B cell (primary cell): ENCODE data around the gene THAP5. TPM values are rescaled to one million over a fixed set of nuclear protein-coding genes. Genes with fewer than 3 reads are reported as not detected.

Experiments used
- ATAC-seq: fragments of 200-7000 bp; cut with Tn5 transposase; one replicate; pipeline ENCODE4 v1.10.0; 2021; ENCODE audit warnings: low read depth, mild to moderate bottlenecking, moderate number of reproducible peaks, moderate library complexity
- CTCF ChIA-PET: fragments of 350-600 bp; sonication (Branson Sonifier 250); formaldehyde crosslinking; loops from one replicate; lab custom pipeline; 2021; ENCODE audit warnings: antibody characterized with exemption, inconsistent platforms; lab: Charles Lee
- POLR2A ChIA-PET: fragments of 350-600 bp; sonication (Branson Sonifier 250); formaldehyde crosslinking; loops from one replicate; lab custom pipeline; 2021; ENCODE audit warnings: antibody characterized with exemption; lab: Charles Lee
- DNase-seq: peaks from one replicate; pipeline ENCODE4 v3.0.0; 2013
- H2AFZ ChIP-seq: 2 replicates; pipeline ENCODE4 v1.6.1; 2012; ENCODE audit warnings: mild to moderate bottlenecking, low read depth, low read length; ENCODE audit not compliant: insufficient read depth, poor library complexity, severe bottlenecking
- H3K27ac ChIP-seq, 2 donors: 1 replicate in 1 of 2; 2 replicates in 1 of 2; pipeline ENCODE4 v1.5.1; 2012 to 2013; ENCODE audit warnings: low read length in 2 of 2, mild to moderate bottlenecking in 2 of 2, moderate library complexity in 1 of 2
- H3K27me3 ChIP-seq, 4 experiments: fragments of 200-600 bp in 1 of 4; sonication (generic) in 1 of 4; replicated peaks in 1 of 4; 1 replicate in 2 of 4; 2 replicates in 2 of 4; pipeline versions ENCODE4 v1.6.1 to v1.7.0; 2013 to 2016; ENCODE audit warnings: low read length in 3 of 4, mild to moderate bottlenecking in 2 of 4, mixed read lengths in 1 of 4, moderate library complexity in 1 of 4; ENCODE audit not compliant: insufficient read depth in 4 of 4, control insufficient read depth in 3 of 4; ENCODE audit errors: control extremely low read depth in 1 of 4
- H3K36me3 ChIP-seq, 2 experiments: replicated peaks in 1 of 2; 1 replicate in 1 of 2; 2 replicates in 1 of 2; pipeline versions ENCODE4 v1.6.1 to v1.7.1; 2013; ENCODE audit warnings: low read length in 1 of 2; ENCODE audit not compliant: insufficient read depth in 2 of 2, control insufficient read depth in 1 of 2; ENCODE audit errors: control extremely low read depth in 1 of 2, extremely low read depth in 1 of 2
- H3K4me1 ChIP-seq, 2 donors: fragments of 200-600 bp in 1 of 2; sonication (generic) in 1 of 2; 1 replicate in 1 of 2; 2 replicates in 1 of 2; pipeline versions ENCODE4 v1.5.1 to v1.6.1; 2013 to 2017; ENCODE audit warnings: low read length in 2 of 2; ENCODE audit not compliant: control insufficient read depth in 2 of 2, insufficient read depth in 2 of 2
- H3K4me2 ChIP-seq: replicated peaks from 2 replicates; pipeline ENCODE3; 2012; ENCODE audit warnings: mild to moderate bottlenecking, low read depth, low read length; ENCODE audit not compliant: poor library complexity, severe bottlenecking
- H3K4me3 ChIP-seq, 5 experiments: fragments of 200-600 bp in 1 of 5; sonication (generic) in 1 of 5; 1 replicate in 3 of 5; 2 replicates in 2 of 5; pipeline versions ENCODE4 v1.5.1 to v1.7.0; 2011 to 2016; ENCODE audit warnings: low read length in 4 of 5, mild to moderate bottlenecking in 4 of 5, low read depth in 2 of 5, control low read depth in 1 of 5, moderate library complexity in 1 of 5; ENCODE audit not compliant: insufficient read depth in 1 of 5; ENCODE audit errors: control extremely low read depth in 1 of 5, extremely low read depth in 1 of 5
- H3K79me2 ChIP-seq: fragments of 200-600 bp; sonication (generic); one replicate; pipeline ENCODE4 v1.6.0; 2016; ENCODE audit warnings: low read length; ENCODE audit not compliant: control insufficient read depth, insufficient read depth
- H3K9ac ChIP-seq: fragments of 200-600 bp; sonication (generic); 2 replicates; pipeline ENCODE4 v1.6.1; 2017; ENCODE audit warnings: mild to moderate bottlenecking, low read length, moderate library complexity
- H3K9me3 ChIP-seq, 3 donors: one replicate each; pipeline versions ENCODE4 v1.6.1 to v1.7.1; 2013; ENCODE audit warnings: low read length in 2 of 3; ENCODE audit not compliant: control insufficient read depth in 2 of 3, insufficient read depth in 1 of 3; ENCODE audit errors: control extremely low read depth in 1 of 3
- H4K20me1 ChIP-seq: 2 replicates; pipeline ENCODE4 v1.6.0; 2012; ENCODE audit warnings: mild to moderate bottlenecking, low read length; ENCODE audit not compliant: insufficient read depth, control insufficient read depth, poor library complexity, severe bottlenecking
- H3K27ac Mint-ChIP-seq: one replicate; pipeline ENCODE4 v1.8.0; 2021; ENCODE audit warnings: mixed read lengths
- H3K27me3 Mint-ChIP-seq: one replicate; pipeline ENCODE4 v1.8.0; 2021; ENCODE audit warnings: mixed read lengths
- H3K4me1 Mint-ChIP-seq: one replicate; pipeline ENCODE4 v1.8.0; 2021; ENCODE audit warnings: mixed read lengths
- H3K4me3 Mint-ChIP-seq: one replicate; pipeline ENCODE4 v1.8.0; 2021; ENCODE audit warnings: mixed read lengths
- H3K9me3 Mint-ChIP-seq: one replicate; pipeline ENCODE4 v1.8.0; 2022; ENCODE audit warnings: mixed read lengths; ENCODE audit not compliant: insufficient read depth
- CTCF ChIP-seq: fragments of 200-600 bp; IDR thresholded peaks from one replicate; pipeline ENCODE4 v1.8.0; 2022; ENCODE audit warnings: antibody characterized with exemption, mild to moderate bottlenecking
- EZH2 ChIP-seq: IDR thresholded peaks from 2 replicates; pipeline ENCODE4 v1.6.1; 2012; ENCODE audit warnings: borderline replicate concordance, low read depth, mild to moderate bottlenecking, moderate library complexity, low read length; ENCODE audit not compliant: insufficient read depth, poor library complexity, severe bottlenecking
- WGBS: methylation state at CpG from one replicate; pipeline ENCODE4 v1.1.5; 2013; ENCODE audit warnings: missing lambda C conversion rate; ENCODE audit not compliant: insufficient coverage; 5-methylcytosine and 5-hydroxymethylcytosine counted together
- intact Hi-C: fragments of 100-400 bp; cut with micrococcal nuclease; formaldehyde crosslinking; loops from one replicate; pipeline ENCODE4 v1.10.0; 2022
- polyA plus RNA-seq: library from polyadenylated mRNA; depleted of rRNA; stranded (reverse); fragments of >200 nt; gene quantifications from 2 replicates; pipeline ENCODE4 v1.2.3, GENCODE V29; 2012
- total RNA-seq, 2 donors: library from RNA; stranded (reverse); fragments of 120-200 nt in 1 of 2; gene quantifications; 1 replicate in 1 of 2; 2 replicates in 1 of 2; pipeline versions ENCODE4 v1.2.3 to v1.2.4, GENCODE V29; 2013 to 2022

THAP5 gene
- total and polyA plus RNA-seq, 2 donors (not counting 1 experiment from before 2014, with no cell fraction given), result 9.3 to 49.0 TPM

- Mint-ChIP-seq H3K27ac (no peak overlapping the region), H3K4me3 (no peak overlapping the region), H3K4me1 (peaks cover 14% of the 10 kb centered on the region), H3K9me3 (no peaks in the 10 kb centered on the region), H3K27me3 (no peaks in the 10 kb centered on the region)
- no peak for DNase-seq
- H3K9ac ChIP-seq, result no peak overlapping the region
- no peak overlapping the region for H2AFZ ChIP-seq
- H3K36me3 ChIP-seq, result no peaks in the 10 kb centered on the region
- no peak overlapping the region for H3K4me2 ChIP-seq
- no peak overlapping the region for H3K27ac ChIP-seq
- POLR2A ChIA-PET, result no interaction called here
- H3K9me3 ChIP-seq, result no peaks in the 10 kb centered on the region
- intact Hi-C loops, result no loop called here
- H3K79me2 ChIP-seq, result no peaks in the 10 kb centered on the region
- no peaks in the 10 kb centered on the region for H3K27me3 ChIP-seq
- WGBS, result no CpG with 5 or more reads among the region's 3 CpGs
- TF ChIP-seq CTCF, result no peak
- no peak for TF ChIP-seq EZH2
- H3K4me1 ChIP-seq, result peaks cover 11 to 13% of the 10 kb centered on the region in 2 donors
- no peak for ATAC-seq
- no peaks in the 10 kb centered on the region for H4K20me1 ChIP-seq
- CTCF ChIA-PET, result no interaction called here
- H3K4me3 ChIP-seq, result no peak overlapping the region
These were observed 35.8 kb downstream of the THAP5 start for GRCh38 chr7:108533712-108534111.

- no peak overlapping the region for H3K4me2 ChIP-seq
- no peak overlapping the region for H2AFZ ChIP-seq
- H4K20me1 ChIP-seq, result peaks cover 8% of the 10 kb centered on the region
- H3K4me1 ChIP-seq, result peaks cover 16 to 20% of the 10 kb centered on the region in 2 donors
- H3K4me3 Mint-ChIP-seq, result no peak overlapping the region
- H3K27me3 ChIP-seq, result no peaks in the 10 kb centered on the region
- POLR2A ChIA-PET, result interaction anchor here (0.6 kb wide), 1 partner anchor 344 kb away, joined by 4 read pairs; no protein-coding TSS in a partner anchor
- TF ChIP-seq CTCF (no peak), EZH2 (no peak)
- H3K9ac ChIP-seq, result no peak overlapping the region
- H3K36me3 ChIP-seq, result no peaks in the 10 kb centered on the region
- no peaks in the 10 kb centered on the region for H3K9me3 Mint-ChIP-seq
- H3K27me3 Mint-ChIP-seq, result no peaks in the 10 kb centered on the region
- intact Hi-C loops, result loop anchor here (5.0 kb wide), 1 partner anchor 787 kb away; the partner anchor contains the start of gene CBLL1
- H3K27ac Mint-ChIP-seq, result no peak overlapping the region
- no peaks in the 10 kb centered on the region for H3K9me3 ChIP-seq
- 94% methylated on average over 3 of the region's 3 CpGs for WGBS
- peaks cover 16% of the 10 kb centered on the region for H3K4me1 Mint-ChIP-seq
- peaks cover 15% of the 10 kb centered on the region for H3K79me2 ChIP-seq
- H3K27ac ChIP-seq, result no peak overlapping the region
- no peak for ATAC-seq
- CTCF ChIA-PET, result no interaction called here
- H3K4me3 ChIP-seq, result no peak overlapping the region
- no peak for DNase-seq
These were observed 40.2 kb downstream of the THAP5 start for GRCh38 chr7:108529341-108529740.
